Embryonic facial prominence (tissue), 1 donor: ENCODE data around the gene VTI1B.

Experiments
- DNase-seq: peaks from one replicate; pipeline ENCODE4 v3.0.0-alpha.2; 2016; ENCODE audit errors: extremely low spot score

VTI1B gene

DNA sequence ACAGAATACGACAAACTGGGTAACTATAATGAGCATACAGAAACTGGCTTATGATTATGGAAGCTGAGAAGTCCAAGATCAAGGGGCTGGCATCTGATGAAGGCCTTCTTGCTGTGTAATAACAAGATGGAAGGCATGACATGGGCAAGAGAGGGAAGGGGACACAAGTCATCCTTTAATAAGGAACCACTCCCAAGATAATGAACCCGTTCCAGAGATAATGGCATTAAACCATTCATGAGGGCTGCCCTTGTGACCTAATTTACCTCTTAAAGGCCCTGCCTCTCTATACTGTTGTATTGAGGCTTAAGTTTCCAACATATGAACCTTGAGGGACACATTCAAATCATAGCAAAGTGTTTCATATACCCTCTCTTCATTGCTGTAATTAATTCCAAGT, 4.6 kb upstream of the VTI1B start:
- no peak for DNase-seq

DNA sequence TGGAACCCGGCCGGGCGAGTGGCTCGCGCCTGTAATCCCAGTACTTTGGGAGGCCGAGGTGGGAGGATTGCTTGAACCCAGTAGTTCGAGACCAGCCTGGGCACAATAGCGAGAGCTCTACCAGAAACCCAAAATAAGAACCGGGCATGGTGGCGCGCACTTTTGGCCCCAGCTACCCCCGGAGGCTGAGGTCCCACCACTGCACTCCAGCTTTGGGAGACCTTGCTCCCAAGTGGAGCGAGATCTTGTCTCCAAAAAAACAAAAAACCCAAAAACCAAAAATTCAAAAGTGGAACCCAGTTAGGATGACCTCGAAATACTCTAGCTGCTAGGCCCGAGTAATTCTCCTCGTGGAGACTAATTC, 769 bp upstream of the VTI1B start:
- no peak for DNase-seq

DNA sequence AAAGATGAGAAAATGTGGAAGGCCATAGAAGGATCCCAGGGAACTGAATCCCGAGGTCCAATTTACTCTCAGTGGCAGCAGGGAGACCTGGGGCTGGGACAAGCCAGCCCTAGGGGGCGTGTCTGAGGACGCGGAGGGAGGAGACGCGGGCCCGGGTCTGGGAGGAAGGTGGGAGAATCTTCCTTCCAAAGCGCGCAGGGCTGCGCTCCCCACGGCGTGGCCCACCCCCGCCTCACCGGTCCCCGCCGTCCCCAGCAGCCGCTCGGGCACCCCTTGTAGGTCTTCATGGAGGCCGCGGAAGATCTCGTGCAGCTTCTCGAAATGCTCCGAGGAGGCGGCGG, 323 bp downstream of the VTI1B start:
- no peak for DNase-seq

DNA sequence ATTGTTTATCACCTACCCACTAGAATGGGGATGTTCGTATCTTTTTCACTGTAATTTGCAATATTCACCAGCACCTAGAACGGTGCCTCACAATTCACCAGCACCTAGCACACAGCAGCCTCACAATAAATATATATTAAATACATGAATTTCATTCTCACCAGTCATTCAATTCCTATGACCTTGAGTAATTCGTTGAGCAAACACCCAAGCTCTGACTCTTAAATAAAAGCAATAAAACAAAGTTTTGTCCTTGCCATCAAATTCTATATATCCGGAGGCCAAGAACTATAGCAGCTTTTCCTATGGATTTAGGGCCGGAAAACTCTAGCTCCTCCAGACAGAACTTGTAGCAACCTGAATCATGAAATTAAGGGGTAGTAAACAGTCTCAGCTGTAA, 981 bp downstream of the VTI1B start:
- no peak for DNase-seq

DNA sequence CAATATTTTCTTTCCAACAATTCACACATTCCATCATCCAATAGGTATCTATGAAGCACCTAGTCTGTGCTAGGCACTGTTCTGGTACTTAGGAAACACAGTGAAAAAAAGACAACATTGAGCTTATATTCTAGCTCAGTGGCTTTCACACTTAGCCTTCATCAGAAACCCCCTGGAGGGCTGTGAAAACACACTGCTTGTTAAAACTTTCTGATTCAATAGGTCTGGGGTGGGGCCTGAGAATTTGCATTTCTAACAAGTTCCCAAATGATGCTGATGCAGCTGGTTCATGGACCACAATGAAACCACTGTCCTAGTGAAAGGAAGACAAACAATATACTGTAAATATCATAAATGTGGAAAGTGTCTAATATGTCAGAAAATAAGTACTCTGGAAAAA, 5.9 kb downstream of the VTI1B start:
- DNase-seq = no peak

DNA sequence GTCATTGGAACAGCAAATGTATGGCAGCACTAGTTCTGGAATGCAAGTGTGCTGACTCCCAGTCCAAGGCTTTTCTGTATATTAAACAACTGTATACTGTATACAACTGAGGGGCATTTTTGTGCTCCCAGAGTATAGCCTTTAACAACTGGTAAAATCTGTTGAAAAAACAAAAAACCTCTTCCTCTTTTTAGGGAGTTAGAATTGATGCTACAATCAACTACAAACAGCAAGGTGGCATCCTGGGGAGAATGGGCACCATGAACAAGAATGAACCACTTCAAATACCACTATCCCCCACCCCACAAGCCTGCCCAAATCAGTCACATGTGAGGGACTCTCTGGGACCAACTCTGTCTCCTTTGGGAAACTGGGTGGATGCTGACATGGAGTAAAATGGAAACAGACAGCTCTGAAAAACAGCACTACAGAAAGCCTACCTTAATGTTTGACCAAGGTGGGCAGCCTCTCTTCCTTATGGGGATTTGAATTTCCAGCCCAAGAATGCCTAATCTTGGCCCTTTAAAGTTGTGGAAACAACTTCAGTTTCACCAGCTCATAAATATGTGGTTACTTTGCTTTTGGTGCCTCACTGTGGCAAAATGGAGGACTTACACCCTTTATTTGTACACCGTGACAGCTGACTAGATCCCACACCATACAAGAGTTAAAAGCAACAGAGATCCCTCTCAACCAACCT, 7.5 kb downstream of the VTI1B start:
- DNase-seq = no peak

DNA sequence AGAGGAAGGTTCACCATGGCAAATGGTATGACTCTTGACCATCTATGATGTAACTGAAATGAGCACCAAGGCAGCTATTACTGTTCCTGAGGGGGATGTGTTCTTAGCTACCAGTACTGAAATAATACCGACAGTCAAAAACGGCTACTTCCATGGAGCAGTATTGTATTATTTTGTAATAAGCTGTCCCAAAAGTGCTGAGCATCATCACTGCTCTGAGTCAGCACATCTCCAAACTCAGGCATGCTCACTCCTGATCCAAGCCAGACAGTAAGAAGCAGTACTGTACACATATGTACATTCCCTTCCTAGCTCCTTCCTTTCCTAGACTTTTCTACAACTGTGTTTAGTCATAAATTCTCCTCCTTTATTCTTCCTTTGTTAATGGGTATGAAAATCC, 8.6 kb downstream of the VTI1B start:
- DNase-seq = no peak

DNA sequence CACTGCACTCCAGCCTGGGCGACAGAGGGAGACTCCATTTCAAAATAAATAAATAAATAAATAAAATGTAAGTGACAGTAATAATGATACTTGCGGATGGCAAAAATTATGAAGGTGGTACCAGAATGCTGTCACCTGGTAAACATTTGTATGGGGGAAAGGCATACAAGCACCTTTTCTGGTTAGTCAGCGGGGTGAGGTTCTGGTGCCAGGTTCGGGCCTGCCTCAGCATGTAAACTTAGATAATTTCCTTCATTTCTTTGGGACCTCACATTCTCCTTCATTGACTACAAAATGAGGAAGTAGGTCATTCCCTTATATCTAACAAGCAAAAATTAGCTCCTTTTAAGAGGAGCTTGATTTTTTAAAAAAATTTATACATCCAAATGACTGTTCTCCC, 10.8 kb downstream of the VTI1B start:
- DNase-seq = no peak

DNA sequence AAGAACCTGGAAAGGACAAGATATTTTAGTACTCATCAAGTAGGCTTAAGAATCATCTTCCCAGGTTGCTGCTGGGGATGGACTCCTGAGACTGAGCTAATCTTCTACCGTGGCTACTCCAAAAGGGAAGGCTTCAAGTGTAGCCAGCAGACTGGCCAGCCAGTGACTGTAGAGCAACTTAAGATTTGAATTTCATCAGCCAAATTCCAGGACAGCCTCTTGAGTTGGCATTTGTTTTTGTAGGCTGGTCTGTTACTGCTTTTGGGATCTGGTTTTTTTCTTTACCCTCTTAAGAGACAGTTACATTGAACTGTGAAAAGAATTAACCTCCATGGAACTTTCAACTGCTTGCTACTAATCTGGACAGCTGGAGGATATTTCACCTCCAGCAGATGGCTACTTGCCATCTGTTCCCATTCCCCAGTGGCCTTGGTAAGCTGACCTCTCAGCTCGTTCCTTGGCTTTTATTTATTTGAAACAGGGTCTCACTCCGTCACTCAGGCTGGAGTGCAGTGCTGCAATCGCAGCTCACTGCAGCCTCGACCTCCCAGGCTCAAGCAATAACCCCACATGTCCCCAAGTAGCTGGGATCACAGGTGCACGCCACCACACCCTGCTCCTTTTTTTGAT, 20.7 kb downstream of the VTI1B start:
- DNase-seq = no peak

DNA sequence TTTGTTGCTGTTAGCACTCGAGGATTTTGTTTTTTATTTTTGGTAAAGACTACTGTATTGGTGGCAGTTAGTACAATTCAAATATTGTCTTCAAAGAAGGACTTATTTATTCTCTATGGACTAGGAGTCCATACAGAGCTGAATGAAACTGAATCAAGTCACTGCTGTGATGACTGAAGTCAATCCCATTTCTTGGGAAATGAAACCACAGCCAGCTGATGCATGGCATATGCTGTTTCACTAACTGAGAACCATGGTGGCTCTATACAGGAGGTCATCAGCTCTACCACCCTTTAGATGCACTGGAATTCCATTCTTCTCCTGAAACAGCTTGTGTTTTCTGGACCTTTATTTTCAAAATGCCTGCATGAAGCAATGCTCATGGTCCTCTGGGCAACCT, 22.2 kb downstream of the VTI1B start:
- no peak for DNase-seq

DNA sequence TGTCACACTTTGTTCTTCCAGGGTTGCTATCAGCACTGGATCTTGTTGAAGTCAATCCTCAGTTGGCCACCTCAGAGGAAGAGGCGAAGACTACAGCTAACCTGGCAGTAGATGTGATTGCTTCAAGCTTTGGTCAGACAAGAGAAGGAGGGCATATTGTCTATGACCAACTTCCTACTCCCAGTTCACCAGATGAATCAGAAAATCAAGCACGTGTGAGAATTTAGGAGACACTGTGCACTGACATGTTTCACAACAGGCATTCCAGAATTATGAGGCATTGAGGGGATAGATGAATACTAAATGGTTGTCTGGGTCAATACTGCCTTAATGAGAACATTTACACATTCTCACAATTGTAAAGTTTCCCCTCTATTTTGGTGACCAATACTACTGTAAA, 23.7 kb downstream of the VTI1B start:
- DNase-seq = no peak

DNA sequence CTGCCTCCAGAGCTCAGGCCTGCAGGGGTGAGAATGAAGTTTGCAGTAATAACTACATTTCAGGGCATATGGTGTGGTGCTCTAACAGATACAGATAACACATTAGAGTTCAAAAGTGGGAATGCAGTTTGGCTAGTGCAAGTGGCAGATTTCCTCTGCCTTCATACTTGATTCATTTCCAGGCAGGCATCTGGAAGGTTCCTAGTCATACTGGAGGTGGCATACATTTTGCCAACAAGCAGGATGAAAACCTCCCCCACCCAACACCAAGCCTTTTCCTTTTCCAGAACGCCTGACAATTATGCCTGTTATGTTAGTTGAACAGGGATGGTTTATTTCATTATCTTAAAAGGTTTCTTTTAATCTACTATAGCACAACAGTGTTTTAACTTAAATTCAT, 24.3 kb downstream of the VTI1B start:
- DNase-seq = no peak

DNA sequence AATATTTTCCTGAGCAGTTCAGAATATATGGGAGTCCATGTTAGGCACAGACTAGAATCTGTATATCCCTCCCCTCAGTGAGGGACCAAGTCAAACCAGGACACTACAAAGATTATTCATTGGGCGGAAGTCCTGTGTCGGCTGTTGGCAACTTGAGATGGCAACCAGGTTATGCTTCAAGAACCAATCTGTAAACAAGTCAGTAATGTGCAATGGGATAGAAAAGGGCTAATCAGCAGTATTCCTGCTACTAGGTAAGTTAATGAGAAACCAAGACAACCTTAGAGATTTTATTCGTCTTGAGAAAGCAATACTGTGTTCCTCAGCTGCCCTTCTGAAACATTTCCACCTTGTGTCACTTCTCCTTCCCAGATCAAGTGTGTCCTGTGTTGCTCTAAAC, 28.3 kb downstream of the VTI1B start:
- DNase-seq = no peak

DNA sequence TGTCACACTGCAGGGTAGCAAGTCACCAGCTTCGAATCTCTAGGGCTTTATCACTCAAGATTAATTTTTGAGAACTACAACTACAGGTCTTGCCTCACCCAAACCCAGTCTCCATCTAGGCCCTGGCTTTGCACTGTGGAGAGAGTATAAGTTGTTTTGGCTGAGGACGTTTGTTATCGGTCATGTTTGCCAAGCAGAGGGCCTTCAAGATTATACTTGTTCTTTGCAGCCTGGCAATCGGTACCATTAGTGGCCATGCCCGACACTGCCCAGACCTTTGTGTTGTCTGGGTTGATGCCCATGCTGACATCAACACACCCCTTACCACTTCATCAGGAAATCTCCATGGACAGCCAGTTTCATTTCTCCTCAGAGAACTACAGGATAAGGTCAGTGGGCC, 29.0 kb downstream of the VTI1B start:
- DNase-seq = no peak

DNA sequence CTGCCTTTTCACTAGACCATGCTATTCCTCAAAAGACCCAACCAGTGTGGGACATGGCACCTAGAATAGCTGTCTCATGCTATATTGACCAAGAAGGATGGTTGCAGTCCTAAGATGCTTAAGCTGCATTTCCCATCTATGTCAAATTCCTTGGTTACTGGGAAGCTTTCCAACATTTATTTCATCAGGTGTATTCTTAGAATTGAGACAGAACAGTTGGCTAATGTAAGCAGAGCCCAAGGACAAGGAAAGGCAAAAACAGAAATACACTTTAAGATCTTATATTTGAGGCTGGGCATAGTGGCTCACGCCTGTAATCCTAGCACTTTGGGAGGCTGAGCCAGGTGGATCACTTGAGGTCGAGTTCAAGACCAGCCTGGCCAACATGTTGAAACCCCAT, 30.0 kb downstream of the VTI1B start:
- DNase-seq = no peak

DNA sequence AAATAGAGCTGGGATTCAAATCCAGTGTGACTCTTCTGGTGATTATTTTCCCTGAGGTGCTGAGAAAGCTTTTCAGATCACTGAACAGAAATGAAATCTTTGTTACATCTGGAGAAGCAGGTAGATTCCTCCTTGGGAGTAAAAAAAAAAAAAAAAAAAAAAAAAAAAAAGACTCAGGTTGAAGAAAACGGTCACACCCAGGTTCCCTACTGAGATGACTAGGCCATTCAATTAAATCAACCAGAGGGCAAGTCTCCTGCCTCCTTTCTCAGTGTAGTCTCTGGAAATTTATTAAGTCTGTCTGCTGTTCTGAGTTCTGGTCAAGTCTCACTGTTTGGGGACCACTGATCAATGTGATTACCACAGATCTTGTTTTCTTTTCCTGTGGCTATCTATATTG, 30.7 kb downstream of the VTI1B start:
- no peak for DNase-seq

DNA sequence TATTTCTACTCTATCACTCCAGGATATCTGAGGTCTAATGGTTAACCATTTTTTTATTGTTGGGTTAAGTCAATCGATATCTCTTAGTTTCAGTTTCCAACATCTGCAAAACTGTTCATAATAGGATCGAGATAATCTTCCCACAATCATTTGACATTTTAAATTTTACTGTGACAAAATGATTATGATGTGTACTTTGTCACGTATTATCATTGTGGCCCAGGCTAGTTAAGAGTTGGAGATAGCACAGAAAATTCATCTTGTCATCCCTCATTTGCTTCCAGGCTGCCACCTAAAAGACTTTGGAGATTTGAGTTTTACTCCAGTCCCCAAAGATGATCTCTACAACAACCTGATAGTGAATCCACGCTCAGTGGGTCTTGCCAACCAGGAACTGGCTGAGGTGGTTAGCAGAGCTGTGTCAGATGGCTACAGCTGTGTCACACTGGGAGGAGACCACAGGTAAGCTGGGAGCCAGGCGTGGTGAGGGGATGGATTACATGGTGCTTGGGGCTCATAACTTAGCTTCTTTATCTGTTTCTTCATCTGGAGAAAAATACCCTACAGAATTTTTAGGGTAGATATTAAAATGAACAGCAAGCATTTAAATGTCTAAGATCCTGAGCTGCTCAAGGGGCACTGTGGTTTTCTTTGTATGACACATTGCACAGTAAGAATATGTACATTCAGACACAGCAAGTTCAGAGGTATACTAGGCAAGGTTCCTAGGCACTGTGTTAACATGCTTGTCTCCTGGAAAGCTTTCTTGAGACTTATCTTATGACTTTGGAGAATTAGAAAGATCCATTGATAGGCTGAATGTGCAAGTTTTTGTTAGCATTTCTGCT, 32.3 kb downstream of the VTI1B start:
- no peak for DNase-seq

DNA sequence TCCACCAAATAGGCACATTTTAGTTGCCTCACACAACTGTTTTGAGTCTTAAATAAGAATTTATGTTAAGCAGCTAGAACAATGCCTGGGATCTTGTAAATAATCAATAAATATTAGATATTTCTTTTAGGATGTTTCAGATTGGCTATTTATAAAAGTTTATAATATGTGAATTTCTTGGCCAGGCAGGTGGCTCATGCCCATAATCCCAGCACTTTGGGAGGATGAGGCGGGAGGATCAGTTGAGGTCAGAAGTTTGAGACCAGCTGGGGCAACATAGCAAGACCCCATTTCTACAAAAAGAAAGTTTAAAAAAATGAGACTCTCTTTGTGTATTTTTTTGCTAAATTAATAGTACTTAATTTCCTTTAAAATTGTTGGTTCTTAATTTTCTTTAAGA, 33.0 kb downstream of the VTI1B start:
- no peak for DNase-seq

DNA sequence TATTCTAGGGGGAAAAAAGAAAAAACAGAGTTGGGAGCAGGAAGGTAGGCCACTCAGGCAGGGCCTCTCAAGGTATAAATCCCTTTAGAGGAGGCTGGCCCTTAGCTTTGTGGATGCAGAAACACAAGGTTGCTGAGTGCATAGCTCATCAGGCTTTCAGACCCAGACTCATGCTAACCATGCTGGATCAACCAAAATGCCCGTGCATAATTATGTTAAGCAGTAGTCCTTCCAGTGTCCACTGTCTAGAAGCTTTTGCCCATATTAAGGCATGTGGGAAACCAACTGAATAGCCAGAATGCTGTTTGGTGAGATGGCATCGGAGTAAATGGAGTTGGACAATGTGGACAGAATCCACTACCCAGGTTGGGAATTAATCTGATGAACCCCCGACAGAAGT, 35.8 kb downstream of the VTI1B start:
- DNase-seq = no peak

DNA sequence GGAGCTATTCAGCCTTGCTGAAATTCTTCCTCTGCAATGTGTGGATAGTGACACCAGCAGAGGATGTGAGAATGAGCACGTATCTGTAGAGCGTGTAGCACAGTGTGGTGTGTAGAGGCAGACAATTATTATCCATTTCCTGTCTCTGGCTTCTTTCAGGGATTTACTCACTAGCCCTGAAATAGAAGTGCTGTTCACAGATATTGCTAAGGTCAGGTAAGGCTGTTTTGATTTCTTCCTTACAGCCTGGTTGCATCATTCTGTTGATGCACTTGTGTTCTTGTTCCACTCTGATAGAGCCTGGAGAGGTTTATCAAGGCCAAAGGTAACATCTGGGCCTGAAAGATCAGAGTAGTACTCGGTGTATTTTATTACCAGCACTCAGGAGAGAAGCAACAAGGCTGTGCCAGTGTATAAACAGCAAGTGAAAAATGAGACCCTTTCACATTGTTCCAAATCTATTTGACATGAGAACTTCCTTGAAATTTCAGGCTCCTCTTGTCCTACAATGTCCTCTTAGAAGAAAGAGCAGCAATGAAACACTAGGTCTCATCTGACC, 38.0 kb downstream of the VTI1B start:
- DNase-seq = no peak

DNA sequence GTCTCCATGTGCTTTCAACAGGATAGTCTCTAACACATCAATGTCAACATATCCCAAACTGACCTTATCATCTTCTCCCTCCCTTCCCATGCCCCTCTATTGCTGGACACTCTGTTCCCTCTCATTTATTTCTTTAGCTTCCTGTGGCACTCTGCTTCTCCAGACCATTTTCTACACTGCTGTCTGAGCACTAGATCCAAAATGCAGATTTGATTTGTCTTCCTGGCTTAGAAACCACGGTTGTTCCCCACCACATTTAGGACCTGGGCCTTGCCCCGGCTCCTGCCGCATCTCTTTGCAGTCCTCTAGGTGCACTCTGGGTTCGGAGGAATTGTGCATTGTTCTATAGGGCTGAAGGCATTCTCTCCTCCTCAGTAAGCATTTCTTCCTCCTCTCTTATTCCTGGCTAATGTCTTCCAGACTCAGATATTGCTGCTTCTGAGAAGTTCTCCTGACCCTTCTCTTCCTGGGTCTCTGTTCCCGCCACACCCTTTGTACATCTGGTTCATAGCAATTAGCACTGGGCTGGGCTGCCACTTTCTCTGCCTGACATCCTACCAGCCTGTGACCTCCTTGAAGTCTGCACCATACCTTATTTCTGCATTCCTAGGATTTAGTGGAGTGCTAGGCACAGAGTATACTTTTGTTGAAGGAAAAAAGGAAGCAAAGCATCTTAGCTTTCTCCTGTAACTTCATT, 40.8 kb downstream of the VTI1B start:
- no peak for DNase-seq

DNA sequence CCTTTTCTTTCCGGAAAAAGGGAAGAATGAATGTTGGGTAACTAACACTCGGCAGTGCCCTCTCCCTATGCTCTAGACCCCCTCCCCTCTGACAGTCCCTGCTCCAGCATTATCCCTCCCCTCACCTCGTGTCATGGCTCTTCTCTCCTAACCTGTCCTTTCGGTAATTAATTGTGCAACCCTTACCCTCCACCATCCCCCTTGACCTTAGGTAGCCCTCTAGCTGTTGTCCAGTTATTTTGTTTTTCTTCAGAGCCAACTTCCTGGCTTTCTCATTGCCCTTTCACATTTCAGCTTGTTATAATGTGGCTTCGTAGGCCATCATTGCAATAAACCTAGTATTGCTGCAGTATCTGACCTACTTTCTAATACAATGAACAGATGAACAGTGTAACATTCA, 43.5 kb downstream of the VTI1B start:
- DNase-seq = no peak
